ENCODE measurements around the gene EVX1. TPM values are rescaled to one million over a fixed set of nuclear protein-coding genes. Genes with fewer than 3 reads are reported as not detected.
A peak's percentile ranks its signal among the peaks of the same experiment; 100 is the strongest.

The EVX1 gene
- total and polyA plus RNA-seq, 3 donors from 2014 or later, result 0.25 to 1.4 (median 0.63) TPM

- no peaks in the 10 kb centered on the region for H3K27me3 ChIP-seq
- intact Hi-C loops (cut with DNase I; ENCODE audit: low total_unique reads), result no loop called here
- 71 to 77% methylated on average over 1 of the region's 1 CpG for WGBS, 2 donors
- TF ChIP-seq CTCF (IDR thresholded peaks at IDR 0.05) (no peak), POLR2A (IDR thresholded peaks at IDR 0.05) (no peak)
- no peaks in the 10 kb centered on the region for H3K36me3 ChIP-seq (ENCODE audit: low read depth, missing control alignments)
- no peaks in the 10 kb centered on the region for H3K4me1 ChIP-seq
- H3K4me3 ChIP-seq, result no peak overlapping the region
- H3K9me3 ChIP-seq, result no peaks in the 10 kb centered on the region
- no peak for DNase-seq
- H3K27ac ChIP-seq, result no peak overlapping the region
Observed at GRCh38 chr7:27254625-27255024, 12.0 kb downstream of the EVX1 start.

- Histone ChIP-seq H3K27ac (no peak overlapping the region), H3K4me3 (no peak overlapping the region), H3K4me1 (no peaks in the 10 kb centered on the region), H3K36me3 (ENCODE audit: low read depth, missing control alignments) (no peaks in the 10 kb centered on the region), H3K9me3 (no peaks in the 10 kb centered on the region), H3K27me3 (no peaks in the 10 kb centered on the region)
- no peak for DNase-seq
- TF ChIP-seq POLR2A (IDR thresholded peaks at IDR 0.05), result no peak
- no peak for TF ChIP-seq CTCF (IDR thresholded peaks at IDR 0.05)
- WGBS, 2 donors, result 65 to 69% methylated on average over 5 of the region's 5 CpGs
- intact Hi-C loops (cut with DNase I; ENCODE audit: low total_unique reads), result no loop called here
Observed at GRCh38 chr7:27260211-27260610, 17.6 kb downstream of the EVX1 start.

GRCh38 chr7:27262121-27262520 lies 19.5 kb downstream of the EVX1 start:
- 93% methylated on average over 4 of the region's 4 CpGs for WGBS, 2 donors
- H3K27ac ChIP-seq, result no peak overlapping the region
- H3K4me1 ChIP-seq, result no peaks in the 10 kb centered on the region
- H3K9me3 ChIP-seq, result no peaks in the 10 kb centered on the region
- no peak for DNase-seq
- no peak overlapping the region for H3K4me3 ChIP-seq
- no peaks in the 10 kb centered on the region for H3K36me3 ChIP-seq (ENCODE audit: low read depth, missing control alignments)
- no peaks in the 10 kb centered on the region for H3K27me3 ChIP-seq
- TF ChIP-seq CTCF (IDR thresholded peaks at IDR 0.05) (no peak), POLR2A (IDR thresholded peaks at IDR 0.05) (no peak)
- intact Hi-C loops (cut with DNase I; ENCODE audit: low total_unique reads), result no loop called here

- Histone ChIP-seq H3K27ac (no peak overlapping the region), H3K4me3 (no peak overlapping the region), H3K4me1 (no peaks in the 10 kb centered on the region), H3K36me3 (ENCODE audit: low read depth, missing control alignments) (no peaks in the 10 kb centered on the region), H3K9me3 (no peaks in the 10 kb centered on the region), H3K27me3 (no peaks in the 10 kb centered on the region)
- TF ChIP-seq CTCF (IDR thresholded peaks at IDR 0.05), result no peak
- TF ChIP-seq POLR2A (IDR thresholded peaks at IDR 0.05), result no peak
- intact Hi-C loops (cut with DNase I; ENCODE audit: low total_unique reads), result no loop called here
- DNase-seq, result no peak
- 86 to 91% methylated on average over 2 of the region's 2 CpGs for WGBS, 2 donors
Observed at GRCh38 chr7:27263781-27264180, 21.2 kb downstream of the EVX1 start.

- no peak overlapping the region for H3K27ac ChIP-seq
- no peaks in the 10 kb centered on the region for H3K27me3 ChIP-seq
- WGBS, 2 donors, result 64 to 84% methylated on average over 14 of the region's 14 CpGs
- intact Hi-C loops (cut with DNase I; ENCODE audit: low total_unique reads), result no loop called here
- no peak for DNase-seq
- TF ChIP-seq POLR2A (IDR thresholded peaks at IDR 0.05) (no peak), CTCF (IDR thresholded peaks at IDR 0.05) (no peak)
- H3K9me3 ChIP-seq, result no peaks in the 10 kb centered on the region
- no peaks in the 10 kb centered on the region for H3K36me3 ChIP-seq (ENCODE audit: low read depth, missing control alignments)
- H3K4me3 ChIP-seq, result peak overlapping the region; percentile 9 to 35
- no peaks in the 10 kb centered on the region for H3K4me1 ChIP-seq
Observed at GRCh38 chr7:27269455-27269854, 26.9 kb downstream of the EVX1 start.
